ENCODE results near the gene SLC35F1. TPM values are rescaled to one million over a fixed set of nuclear protein-coding genes. Genes with fewer than 3 reads are reported as not detected.

Gene SLC35F1
- total RNA-seq, 1 donor from 2014 or later: 24.3 TPM

- no peak overlapping the region for H3K4me3 Mint-ChIP-seq
- H3K9ac ChIP-seq: no peak overlapping the region
Measured at GRCh38 chr6:118295336-118295735, 388.3 kb downstream of the SLC35F1 start.

GRCh38 chr6:118296129-118296901, 389.3 kb downstream of the SLC35F1 start:
- no peaks in the 10 kb centered on the region for H4K20me1 ChIP-seq (ENCODE audit: low read depth)
- peaks cover 23% of the 10 kb centered on the region for H3K4me1 Mint-ChIP-seq
- H3K27ac Mint-ChIP-seq: peak overlapping the region; percentile 70
- no peak overlapping the region for H3K4me3 ChIP-seq
- no peak for TF ChIP-seq CTCF (IDR thresholded peaks at IDR 0.05)
- no peak for TF ChIP-seq EZH2phosphoT487 (IDR thresholded peaks at IDR 0.05)
- TF ChIP-seq EZH2 (IDR thresholded peaks at IDR 0.05): no peak
- H3K4me1 ChIP-seq: no peaks in the 10 kb centered on the region
- H3K27me3 ChIP-seq: no peaks in the 10 kb centered on the region
- no peak overlapping the region for H3K4me3 Mint-ChIP-seq
- no peak overlapping the region for H2AFZ ChIP-seq (replicated peaks)
- DNase-seq (ENCODE audit: low spot score): no peak
- no peaks in the 10 kb centered on the region for H3K9me3 ChIP-seq (ENCODE audit: low read depth)
- no peaks in the 10 kb centered on the region for H3F3A ChIP-seq (ENCODE audit: low read depth)
- no peak overlapping the region for H3K27ac ChIP-seq
- H3K4me2 ChIP-seq: no peak overlapping the region
- peaks cover 6% of the 10 kb centered on the region for H3K27me3 Mint-ChIP-seq (ENCODE audit: insufficient read depth, low read depth)
- H3K36me3 Mint-ChIP-seq: peaks cover 27% of the 10 kb centered on the region
- no peak overlapping the region for H3K9ac ChIP-seq
- H3K9me3 Mint-ChIP-seq: no peaks in the 10 kb centered on the region
- no peaks in the 10 kb centered on the region for H3K36me3 ChIP-seq
- H3K79me2 ChIP-seq (ENCODE audit: low read depth): no peaks in the 10 kb centered on the region

More at GRCh38 chr6:118295336-118295735, 388.3 kb downstream of the SLC35F1 start:
- Histone ChIP-seq H3K36me3 (no peaks in the 10 kb centered on the region), H3K4me1 (no peaks in the 10 kb centered on the region), H3K27me3 (no peaks in the 10 kb centered on the region), H2AFZ (replicated peaks) (no peak overlapping the region), H3K27ac (no peak overlapping the region), H3K4me2 (no peak overlapping the region), H3F3A (ENCODE audit: low read depth) (no peaks in the 10 kb centered on the region), H4K20me1 (ENCODE audit: low read depth) (no peaks in the 10 kb centered on the region), H3K79me2 (ENCODE audit: low read depth) (no peaks in the 10 kb centered on the region), H3K4me3 (no peak overlapping the region), H3K9me3 (ENCODE audit: low read depth) (no peaks in the 10 kb centered on the region)
- Mint-ChIP-seq H3K36me3 (peaks cover 27% of the 10 kb centered on the region), H3K27ac (no peak overlapping the region), H3K4me1 (peaks cover 23% of the 10 kb centered on the region), H3K27me3 (ENCODE audit: insufficient read depth, low read depth) (peaks cover 6% of the 10 kb centered on the region), H3K9me3 (no peaks in the 10 kb centered on the region)
- no peak for DNase-seq (ENCODE audit: low spot score)
- no peak for TF ChIP-seq CTCF (IDR thresholded peaks at IDR 0.05)
- TF ChIP-seq EZH2 (IDR thresholded peaks at IDR 0.05): no peak
- TF ChIP-seq EZH2phosphoT487 (IDR thresholded peaks at IDR 0.05): no peak

- Mint-ChIP-seq H3K36me3 (peaks cover 26% of the 10 kb centered on the region), H3K27me3 (ENCODE audit: insufficient read depth, low read depth) (peaks cover 3% of the 10 kb centered on the region), H3K27ac (peak overlapping the region; percentile 46), H3K9me3 (no peaks in the 10 kb centered on the region), H3K4me3 (no peak overlapping the region), H3K4me1 (peaks cover 17% of the 10 kb centered on the region)
- Histone ChIP-seq H3K4me1 (no peaks in the 10 kb centered on the region), H3K4me2 (no peak overlapping the region), H3K27ac (no peak overlapping the region), H4K20me1 (ENCODE audit: low read depth) (no peaks in the 10 kb centered on the region), H3K4me3 (no peak overlapping the region), H3K36me3 (no peaks in the 10 kb centered on the region), H3K79me2 (ENCODE audit: low read depth) (no peaks in the 10 kb centered on the region), H3K9me3 (ENCODE audit: low read depth) (no peaks in the 10 kb centered on the region), H2AFZ (replicated peaks) (no peak overlapping the region), H3K27me3 (no peaks in the 10 kb centered on the region), H3K9ac (no peak overlapping the region), H3F3A (ENCODE audit: low read depth) (no peaks in the 10 kb centered on the region)
- TF ChIP-seq EZH2 (IDR thresholded peaks at IDR 0.05) (no peak), CTCF (IDR thresholded peaks at IDR 0.05) (no peak), EZH2phosphoT487 (IDR thresholded peaks at IDR 0.05) (no peak)
- DNase-seq (ENCODE audit: low spot score): no peak
Measured at GRCh38 chr6:118297821-118298220, 390.8 kb downstream of the SLC35F1 start.
